ENCODE results near the gene C20orf204.

DNA sequence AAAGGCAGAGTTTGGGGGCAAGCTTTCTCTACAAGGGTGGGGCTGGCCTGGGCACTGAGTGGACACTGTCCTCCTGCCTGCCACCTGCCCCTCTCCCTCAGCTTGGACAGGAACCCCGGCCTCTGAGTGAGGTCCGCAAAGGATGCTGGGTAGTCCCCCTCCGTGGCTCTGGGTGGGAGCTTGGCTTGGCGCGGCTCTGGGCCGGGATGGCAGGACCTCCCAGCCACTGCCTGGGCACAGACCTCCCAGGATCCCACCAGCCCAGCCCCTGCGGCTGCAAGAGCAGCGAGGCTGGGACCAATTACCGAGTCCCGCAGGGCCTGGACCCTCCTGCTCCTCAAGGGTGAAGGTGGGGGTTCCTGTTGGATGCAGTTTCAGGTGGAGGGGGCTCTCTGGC lies 16.3 kb downstream of the C20orf204 start:
- no peak for TF ChIP-seq POLR2AphosphoS5 (IDR thresholded peaks at IDR 0.05; ENCODE audit: insufficient read depth, low read depth, low read length)
- no peak for TF ChIP-seq POLR2A (IDR thresholded peaks at IDR 0.05; ENCODE audit: low read depth, low read length)
- TF ChIP-seq, protein P1, sequence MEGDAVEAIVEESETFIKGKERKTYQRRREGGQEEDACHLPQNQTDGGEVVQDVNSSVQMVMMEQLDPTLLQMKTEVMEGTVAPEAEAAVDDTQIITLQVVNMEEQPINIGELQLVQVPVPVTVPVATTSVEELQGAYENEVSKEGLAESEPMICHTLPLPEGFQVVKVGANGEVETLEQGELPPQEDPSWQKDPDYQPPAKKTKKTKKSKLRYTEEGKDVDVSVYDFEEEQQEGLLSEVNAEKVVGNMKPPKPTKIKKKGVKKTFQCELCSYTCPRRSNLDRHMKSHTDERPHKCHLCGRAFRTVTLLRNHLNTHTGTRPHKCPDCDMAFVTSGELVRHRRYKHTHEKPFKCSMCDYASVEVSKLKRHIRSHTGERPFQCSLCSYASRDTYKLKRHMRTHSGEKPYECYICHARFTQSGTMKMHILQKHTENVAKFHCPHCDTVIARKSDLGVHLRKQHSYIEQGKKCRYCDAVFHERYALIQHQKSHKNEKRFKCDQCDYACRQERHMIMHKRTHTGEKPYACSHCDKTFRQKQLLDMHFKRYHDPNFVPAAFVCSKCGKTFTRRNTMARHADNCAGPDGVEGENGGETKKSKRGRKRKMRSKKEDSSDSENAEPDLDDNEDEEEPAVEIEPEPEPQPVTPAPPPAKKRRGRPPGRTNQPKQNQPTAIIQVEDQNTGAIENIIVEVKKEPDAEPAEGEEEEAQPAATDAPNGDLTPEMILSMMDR (IDR thresholded peaks at IDR 0.05; ENCODE audit: extremely low read depth in 1 of 2, insufficient read depth in 1 of 2, low read depth in 1 of 2, low read length in 2 of 2), result no peak
- no peak for TF ChIP-seq EZH2 (IDR thresholded peaks at IDR 0.05; ENCODE audit: borderline replicate concordance, low read depth, low read length, severe bottlenecking)
- TF ChIP-seq, protein P2, sequence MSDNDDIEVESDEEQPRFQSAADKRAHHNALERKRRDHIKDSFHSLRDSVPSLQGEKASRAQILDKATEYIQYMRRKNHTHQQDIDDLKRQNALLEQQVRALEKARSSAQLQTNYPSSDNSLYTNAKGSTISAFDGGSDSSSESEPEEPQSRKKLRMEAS (IDR thresholded peaks at IDR 0.05; ENCODE audit: insufficient read depth, insufficient read length), result no peak

All from endothelial cell of umbilical vein (primary cell).